ENCODE results near the gene IGSF8.
"Not testable (repeated sequence)": the region's sequence is repeated elsewhere in the genome, so short reads cannot be mapped to it uniquely, and the experiment has no call there.

Gene IGSF8

GRCh38 chr1:160114085-160114484, 15.7 kb upstream of the IGSF8 start:
- TF ChIP-seq CTCF (IDR thresholded peaks at IDR 0.05; ENCODE audit: low read depth, low read length): no peak
- no peak for DNase-seq (ENCODE audit: low read depth in 2 of 2)
- no peak overlapping the region for H3K4me3 ChIP-seq (replicated peaks in 1 of 2; ENCODE audit: low read depth in 2 of 2, low read length in 2 of 2)

GRCh38 chr1:160113407-160113806, 15.0 kb upstream of the IGSF8 start:
- no peak overlapping the region for H3K4me3 ChIP-seq (replicated peaks in 1 of 2; ENCODE audit: low read depth in 2 of 2, low read length in 2 of 2)
- DNase-seq (ENCODE audit: low read depth in 2 of 2): no peak
- TF ChIP-seq CTCF (IDR thresholded peaks at IDR 0.05; ENCODE audit: low read depth, low read length): no peak

- TF ChIP-seq CTCF (IDR thresholded peaks at IDR 0.05; ENCODE audit: low read depth, low read length): no peak
- H3K4me3 ChIP-seq (replicated peaks in 1 of 2; ENCODE audit: low read depth in 2 of 2, low read length in 2 of 2): no peak overlapping the region
- DNase-seq (ENCODE audit: low read depth in 2 of 2): no peak
Measured at GRCh38 chr1:160112357-160112756, 13.9 kb upstream of the IGSF8 start.

GRCh38 chr1:160111462-160111861, 13.0 kb upstream of the IGSF8 start:
- not testable (repeated sequence) for DNase-seq (ENCODE audit: low read depth in 2 of 2)

GRCh38 chr1:160109686-160110085, 11.3 kb upstream of the IGSF8 start:
- DNase-seq (ENCODE audit: low read depth in 2 of 2): no peak
- no peak for TF ChIP-seq CTCF (IDR thresholded peaks at IDR 0.05; ENCODE audit: low read depth, low read length)
- no peak overlapping the region for H3K4me3 ChIP-seq (replicated peaks in 1 of 2; ENCODE audit: low read depth in 2 of 2, low read length in 2 of 2)

More at GRCh38 chr1:160111462-160111861, 13.0 kb upstream of the IGSF8 start:
- H3K4me3 ChIP-seq (replicated peaks in 1 of 2; ENCODE audit: low read depth in 2 of 2, low read length in 2 of 2): not testable (repeated sequence)

- peak; percentile 55 for TF ChIP-seq CTCF (IDR thresholded peaks at IDR 0.05; ENCODE audit: low read depth, low read length)
- DNase-seq (ENCODE audit: low read depth in 2 of 2): peak; percentile 70 to 78
- no peak overlapping the region for H3K4me3 ChIP-seq (replicated peaks in 1 of 2; ENCODE audit: low read depth in 2 of 2, low read length in 2 of 2)
Measured at GRCh38 chr1:160108888-160109662, 10.7 kb upstream of the IGSF8 start.

- no peak for TF ChIP-seq CTCF (IDR thresholded peaks at IDR 0.05; ENCODE audit: low read depth, low read length)
- no peak overlapping the region for H3K4me3 ChIP-seq (replicated peaks in 1 of 2; ENCODE audit: low read depth in 2 of 2, low read length in 2 of 2)
- no peak for DNase-seq (ENCODE audit: low read depth in 2 of 2)
Measured at GRCh38 chr1:160107512-160107911, 9.1 kb upstream of the IGSF8 start.

Measured in cardiac fibroblast (primary cell).